ENCODE results near the gene E2F2.

E2F2 gene

GRCh38 chr1:23562137-23562876 lies 31.3 kb upstream of the E2F2 start:
- DNase-seq = no peak

- no peak for DNase-seq
Measured at GRCh38 chr1:23561813-23562100, 30.7 kb upstream of the E2F2 start.

GRCh38 chr1:23561076-23561812 lies 30.2 kb upstream of the E2F2 start:
- DNase-seq = no peak

DNA sequence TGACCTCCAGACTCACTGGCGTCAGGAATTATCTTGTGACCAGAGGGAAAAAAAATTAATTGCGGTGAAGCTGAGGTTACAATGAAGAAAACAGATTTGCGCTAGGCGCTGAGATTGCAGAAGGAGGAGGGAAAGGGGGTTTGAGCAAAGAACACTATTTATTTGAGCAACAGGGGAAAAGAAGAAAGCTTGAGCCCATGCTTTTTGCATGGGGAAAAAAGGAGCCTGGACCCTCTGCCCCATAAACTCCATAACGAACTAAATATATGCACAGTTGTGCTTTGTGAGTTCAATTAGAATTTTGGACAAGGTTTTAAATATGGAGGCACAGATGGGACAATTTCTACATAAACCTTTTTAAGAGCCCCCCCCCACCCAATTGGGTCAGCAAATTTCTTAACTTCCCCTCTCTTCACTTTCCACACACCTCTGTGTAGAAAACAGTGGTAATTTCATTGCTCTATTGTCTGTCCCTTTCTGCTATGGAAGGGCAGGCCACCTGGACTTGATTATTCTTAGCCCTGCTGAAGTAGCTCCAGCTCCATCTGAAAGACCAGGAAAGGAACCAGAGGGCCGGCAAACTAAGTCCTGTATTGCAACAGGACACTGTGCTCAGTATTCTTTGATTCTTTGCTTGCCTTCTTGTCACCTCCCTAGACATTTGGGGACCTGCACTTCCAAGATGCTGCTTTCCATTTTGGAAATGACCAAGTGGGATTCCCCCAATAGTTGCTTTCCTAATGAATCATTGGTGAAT lies 29.1 kb upstream of the E2F2 start:
- no peak for DNase-seq

- DNase-seq = peak; percentile 79 to 84 (median 82)
Measured at GRCh38 chr1:23559136-23559984, 28.3 kb upstream of the E2F2 start, which contains the start of gene ID3. TSS of gene ID3 (minus strand) at chr1:23559501. CDS start at chr1:23559426, 75 bp downstream.

DNA sequence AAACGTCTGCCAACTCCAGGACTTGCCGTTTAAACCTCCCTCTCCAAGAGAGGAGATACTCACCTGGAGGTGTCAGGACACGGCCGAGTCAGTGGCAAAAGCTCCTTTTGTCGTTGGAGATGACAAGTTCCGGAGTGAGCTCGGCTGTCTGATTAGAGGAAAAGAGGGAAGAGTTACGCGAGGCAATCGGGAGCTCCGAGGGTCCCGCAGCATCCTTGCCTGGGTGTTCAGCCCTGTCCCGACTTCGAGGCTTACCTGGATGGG lies 27.8 kb upstream of the E2F2 start:
- DNase-seq = no peak

- DNase-seq = no peak
Measured at GRCh38 chr1:23558140-23558871, 27.3 kb upstream of the E2F2 start.

- DNase-seq = no peak
Measured at GRCh38 chr1:23557471-23558124, 26.6 kb upstream of the E2F2 start.

GRCh38 chr1:23556635-23557470 lies 25.8 kb upstream of the E2F2 start:
- no peak for DNase-seq

DNA sequence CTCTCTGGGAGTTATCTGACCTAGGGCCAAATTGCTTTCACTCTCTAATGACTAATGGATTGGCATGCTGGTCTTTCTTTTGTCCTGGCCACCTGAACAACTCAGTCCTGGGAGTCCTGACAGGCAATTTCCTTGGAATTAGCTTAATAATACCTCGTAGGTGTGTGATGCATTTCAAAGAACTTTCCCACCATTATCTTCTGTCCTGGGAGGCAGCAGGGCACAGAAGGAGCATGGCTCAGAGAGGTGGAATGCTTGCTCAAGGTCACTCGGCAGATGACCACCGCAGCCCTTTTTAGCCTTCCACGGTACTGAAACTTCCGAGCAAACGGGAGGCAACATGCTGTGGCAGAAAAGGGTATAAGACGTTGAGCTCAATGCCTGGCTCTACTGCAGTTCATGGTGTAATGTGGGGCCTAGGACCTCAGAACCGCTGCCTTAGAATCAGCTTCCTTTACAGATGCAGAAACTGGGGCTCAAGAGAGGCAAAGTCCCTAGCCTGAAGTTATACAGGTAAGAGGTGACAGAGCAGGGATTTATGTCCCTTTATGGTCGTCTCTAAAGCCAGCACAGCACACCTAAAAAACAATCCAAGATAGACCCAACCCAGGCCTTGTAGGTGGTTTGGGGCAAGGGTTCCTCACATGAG lies 25.1 kb upstream of the E2F2 start:
- no peak for DNase-seq

GRCh38 chr1:23555270-23555985 lies 24.4 kb upstream of the E2F2 start:
- no peak for DNase-seq

- peak; percentile 67 to 84 (median 78) for DNase-seq
Measured at GRCh38 chr1:23554481-23555269, 23.6 kb upstream of the E2F2 start.

GRCh38 chr1:23554127-23554480 lies 23.1 kb upstream of the E2F2 start:
- DNase-seq = no peak

DNA sequence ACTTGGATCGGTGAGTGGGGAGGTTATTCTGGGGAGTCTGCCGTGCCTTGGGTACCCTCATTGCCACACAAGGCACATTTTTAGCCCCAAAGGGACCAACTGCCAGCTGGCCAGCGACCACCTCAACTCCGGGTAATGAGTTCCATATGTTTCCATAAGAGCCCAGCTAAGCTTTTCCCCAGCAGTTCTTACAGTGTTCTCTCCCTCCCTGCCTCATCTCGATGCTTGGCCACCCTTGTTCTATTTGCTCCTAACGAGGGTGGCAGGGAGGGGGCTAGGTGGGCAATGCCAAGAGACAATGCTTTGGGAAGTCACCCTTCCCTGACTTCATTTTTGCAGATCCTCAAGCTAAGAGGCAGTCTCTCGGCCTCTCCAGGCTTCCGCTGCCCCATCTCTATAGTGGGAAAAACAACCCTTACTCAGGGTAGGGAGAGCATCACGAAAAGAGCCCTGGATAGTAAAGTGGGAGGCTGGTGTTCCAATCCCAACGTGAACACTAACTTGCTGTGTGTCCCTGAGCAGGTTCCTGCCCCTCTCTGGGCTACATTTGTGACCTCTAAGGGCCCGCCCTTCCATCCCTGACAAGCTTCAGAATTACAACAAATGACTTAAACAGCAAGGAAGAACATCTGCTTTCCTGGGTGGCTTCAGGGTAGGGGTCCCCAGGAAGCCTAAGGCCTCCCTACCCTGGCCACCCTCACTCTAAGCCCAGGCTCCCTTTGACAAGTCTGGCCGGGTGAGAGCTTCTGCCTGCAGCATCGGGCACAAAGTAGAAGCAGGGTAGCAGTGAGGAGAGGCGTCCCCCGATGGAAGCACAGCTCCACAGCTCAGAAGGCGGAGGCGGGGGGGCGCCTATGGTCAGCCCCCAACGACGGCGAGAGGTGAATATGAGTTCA lies 22.4 kb upstream of the E2F2 start:
- DNase-seq = no peak

DNA sequence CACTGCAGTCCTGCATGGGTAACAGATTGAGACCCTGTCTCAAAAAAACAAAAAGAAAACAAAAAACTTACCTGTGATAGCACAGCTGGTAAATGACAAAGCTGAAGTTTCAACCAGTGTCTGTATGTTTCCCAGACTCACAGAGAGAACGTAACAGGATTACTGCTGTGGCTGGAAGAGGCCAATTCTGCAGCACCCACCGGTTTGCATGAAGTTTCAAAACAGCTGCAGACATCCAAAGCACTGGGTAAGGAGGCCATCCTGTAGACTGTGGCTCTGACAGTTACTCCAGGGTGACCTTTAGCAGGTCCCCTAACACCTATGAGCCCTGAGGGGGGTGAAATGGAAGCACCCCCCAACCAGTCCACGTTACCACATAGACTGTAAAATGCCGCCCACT lies 20.8 kb upstream of the E2F2 start:
- no peak for DNase-seq

DNA sequence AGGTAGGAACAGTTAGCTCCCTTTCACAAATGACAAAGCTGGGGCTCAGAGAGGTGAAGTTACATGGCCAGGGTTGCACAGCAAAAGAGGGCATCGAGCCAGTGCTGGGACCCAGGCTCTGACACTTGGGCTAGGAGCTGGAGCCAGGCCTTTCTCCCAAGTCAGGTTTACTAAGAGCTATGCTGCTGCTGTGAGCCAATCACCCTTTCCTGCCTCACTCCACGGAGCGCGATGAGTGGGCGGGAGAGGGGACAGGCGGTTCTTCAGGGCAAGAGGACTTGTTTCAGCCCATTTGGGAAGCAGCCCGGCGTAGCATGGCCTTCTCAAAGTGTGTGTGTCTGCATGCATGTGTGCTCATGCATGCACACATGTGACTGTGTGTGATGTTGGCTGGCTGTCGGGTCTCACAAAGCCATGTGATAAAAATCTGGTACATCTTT lies 17.7 kb upstream of the E2F2 start:
- no peak for DNase-seq

DNA sequence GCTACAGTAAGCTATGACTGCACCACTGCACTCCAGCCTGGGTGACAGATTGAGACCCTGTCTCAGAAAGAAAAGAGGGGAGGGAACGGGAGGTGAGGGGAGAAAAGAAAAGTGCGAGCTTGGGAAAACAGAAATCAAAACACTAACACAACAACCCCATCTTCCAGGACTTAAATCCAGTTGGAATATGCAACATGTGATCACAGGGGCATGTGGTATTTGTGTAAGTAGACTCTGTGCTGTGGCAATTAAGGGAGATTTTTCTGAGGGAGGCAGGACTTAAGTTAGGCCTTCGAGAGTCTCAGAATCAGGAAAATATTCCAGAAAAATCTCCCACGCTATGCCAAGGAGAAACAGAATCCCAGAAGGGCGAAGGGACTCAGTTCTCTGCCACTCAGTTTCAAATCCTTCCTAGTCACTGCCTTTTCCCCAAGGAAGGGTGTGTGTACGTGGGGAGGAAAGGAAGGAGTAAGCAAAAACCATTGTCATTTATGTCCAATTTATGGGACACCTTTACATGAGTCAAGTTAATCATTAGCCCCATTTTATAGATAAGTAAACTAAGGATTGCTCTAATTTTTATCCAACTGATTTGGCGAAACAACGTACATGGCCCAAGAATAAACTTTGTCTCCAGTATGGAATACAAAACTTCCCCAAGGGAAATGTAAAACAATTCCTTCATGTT lies 16.0 kb upstream of the E2F2 start:
- no peak for DNase-seq
